Natural killer cell treated with Interleukin-12 subunit alpha and Interleukin-12 subunit beta and Interleukin-15 and Interleukin-18, amount 100 ng/mL, for 72 hours (primary cell): ENCODE data around the gene PIGZ. TPM values are rescaled to one million over a fixed set of nuclear protein-coding genes. Genes with fewer than 3 reads are reported as not detected.
A peak's percentile ranks its signal among the peaks of the same experiment; 100 is the strongest.

ENCODE experiments used
- ATAC-seq, 2 donors: fragments of 150-1000 bp; cut with Tn5 transposase in 1 of 2; sonication (Bioruptor Pico), chemical (Tn5 transposase) in 1 of 2; 2 replicates each; pipeline ENCODE4 v1.10.0; 2021
- DNase-seq: peaks from one replicate; pipeline ENCODE4 v3.0.0; 2022; ENCODE audit warnings: low spot score
- H3K27ac Mint-ChIP-seq, 2 donors: 1 replicate in 1 of 2; 2 replicates in 1 of 2; pipeline ENCODE4 v1.8.0; 2022; ENCODE audit warnings: mixed read lengths in 2 of 2, mild to moderate bottlenecking in 1 of 2, moderate library complexity in 1 of 2
- H3K27me3 Mint-ChIP-seq, 2 donors: 1 replicate in 1 of 2; 2 replicates in 1 of 2; pipeline ENCODE4 v1.8.0; 2022; ENCODE audit warnings: mixed read lengths in 2 of 2
- H3K36me3 Mint-ChIP-seq: one replicate; pipeline ENCODE4 v1.8.0; 2022; ENCODE audit warnings: mixed read lengths
- H3K4me1 Mint-ChIP-seq, 2 donors: 1 replicate in 1 of 2; 2 replicates in 1 of 2; pipeline ENCODE4 v1.8.0; 2022; ENCODE audit warnings: low read depth in 2 of 2, mixed read lengths in 2 of 2, mild to moderate bottlenecking in 1 of 2
- H3K4me3 Mint-ChIP-seq: one replicate; pipeline ENCODE4 v1.8.0; 2022; ENCODE audit warnings: mixed read lengths
- H3K9me3 Mint-ChIP-seq: 2 replicates; pipeline ENCODE4 v1.8.0; 2022; ENCODE audit warnings: mixed read lengths
- total RNA-seq, 2 donors: library from RNA; stranded (reverse); gene quantifications; one replicate each; pipeline ENCODE4 v1.2.3, GENCODE V29; 2022

PIGZ gene
- total RNA-seq = 1 to 10 TPM; 1.4 to 1.5 TPM

GRCh38 chr3:196968233-196969133, at the start of gene PIGZ:
PIGZ (minus strand) TSS chr3:196968833; CDS start chr3:196952031, 16,802 bp downstream.
- Mint-ChIP-seq H3K36me3 (no peaks in the 10 kb centered on the region), H3K4me3 (peak within 1 kb of the TSS; percentile 77), H3K4me1 (peaks cover 6 to 12% of the 10 kb centered on the region in 2 donors), H3K9me3 (no peaks in the 10 kb centered on the region), H3K27me3 (peaks cover 0 to 2% of the 10 kb centered on the region in 2 donors), H3K27ac (no peak within 1 kb of the TSS)
- peak; percentile 83 to 84 for ATAC-seq
- peak; percentile 73 for DNase-seq

- H3K36me3 Mint-ChIP-seq = no peaks in the 10 kb centered on the region
- no peak overlapping the region for H3K27ac Mint-ChIP-seq
- ATAC-seq (no peak), DNase-seq (peak; percentile 59)
- no peaks in the 10 kb centered on the region for H3K27me3 Mint-ChIP-seq
- no peak overlapping the region for H3K4me3 Mint-ChIP-seq
- H3K4me1 Mint-ChIP-seq = no peaks in the 10 kb centered on the region
- H3K9me3 Mint-ChIP-seq = no peaks in the 10 kb centered on the region
Observed at GRCh38 chr3:197017003-197017402, 48.4 kb upstream of the PIGZ start.

- peak; percentile 6 to 20 for ATAC-seq
- Mint-ChIP-seq H3K27ac (no peak overlapping the region), H3K9me3 (no peaks in the 10 kb centered on the region), H3K4me1 (no peaks in the 10 kb centered on the region), H3K36me3 (no peaks in the 10 kb centered on the region), H3K27me3 (no peaks in the 10 kb centered on the region), H3K4me3 (no peak overlapping the region)
- DNase-seq = no peak
Observed at GRCh38 chr3:197015790-197016736, 47.4 kb upstream of the PIGZ start.

GRCh38 chr3:197014942-197015575, 46.4 kb upstream of the PIGZ start:
- DNase-seq (no peak), ATAC-seq (no peak)
- Mint-ChIP-seq H3K27ac (no peak overlapping the region), H3K9me3 (no peaks in the 10 kb centered on the region), H3K4me1 (no peaks in the 10 kb centered on the region), H3K4me3 (no peak overlapping the region), H3K27me3 (no peaks in the 10 kb centered on the region), H3K36me3 (no peaks in the 10 kb centered on the region)

- no peak for ATAC-seq
- DNase-seq = no peak
- Mint-ChIP-seq H3K4me3 (no peak overlapping the region), H3K27ac (no peak overlapping the region), H3K27me3 (no peaks in the 10 kb centered on the region), H3K9me3 (no peaks in the 10 kb centered on the region), H3K4me1 (no peaks in the 10 kb centered on the region), H3K36me3 (no peaks in the 10 kb centered on the region)
Observed at GRCh38 chr3:197014024-197014423, 45.4 kb upstream of the PIGZ start.

- ATAC-seq (no peak), DNase-seq (no peak)
- Mint-ChIP-seq H3K4me3 (no peak overlapping the region), H3K27me3 (no peaks in the 10 kb centered on the region), H3K36me3 (no peaks in the 10 kb centered on the region), H3K27ac (no peak overlapping the region), H3K9me3 (no peaks in the 10 kb centered on the region), H3K4me1 (no peaks in the 10 kb centered on the region)
Observed at GRCh38 chr3:197012540-197012883, 43.9 kb upstream of the PIGZ start.

- Mint-ChIP-seq H3K9me3 (no peaks in the 10 kb centered on the region), H3K4me1 (no peaks in the 10 kb centered on the region), H3K4me3 (no peak overlapping the region), H3K27ac (no peak overlapping the region), H3K27me3 (no peaks in the 10 kb centered on the region), H3K36me3 (no peaks in the 10 kb centered on the region)
- ATAC-seq (no peak), DNase-seq (no peak)
Observed at GRCh38 chr3:197011780-197012539, 43.3 kb upstream of the PIGZ start.

GRCh38 chr3:197010556-197011351, 42.1 kb upstream of the PIGZ start:
- Mint-ChIP-seq H3K4me3 (no peak overlapping the region), H3K27me3 (no peaks in the 10 kb centered on the region), H3K4me1 (no peaks in the 10 kb centered on the region), H3K9me3 (no peaks in the 10 kb centered on the region), H3K36me3 (no peaks in the 10 kb centered on the region), H3K27ac (no peak overlapping the region)
- ATAC-seq = no peak
- no peak for DNase-seq

- Mint-ChIP-seq H3K27ac (no peak overlapping the region), H3K4me1 (no peaks in the 10 kb centered on the region), H3K36me3 (no peaks in the 10 kb centered on the region), H3K27me3 (no peaks in the 10 kb centered on the region), H3K9me3 (no peaks in the 10 kb centered on the region), H3K4me3 (no peak overlapping the region)
- ATAC-seq (no peak), DNase-seq (no peak)
Observed at GRCh38 chr3:197009532-197010019, 40.9 kb upstream of the PIGZ start.

- DNase-seq = no peak
- Mint-ChIP-seq H3K4me1 (peaks cover 2 to 5% of the 10 kb centered on the region in 2 donors), H3K9me3 (no peaks in the 10 kb centered on the region), H3K27me3 (no peaks in the 10 kb centered on the region), H3K4me3 (no peak overlapping the region), H3K36me3 (no peaks in the 10 kb centered on the region), H3K27ac (no peak overlapping the region)
- ATAC-seq = no peak
Observed at GRCh38 chr3:197008436-197009209, 40.0 kb upstream of the PIGZ start.

GRCh38 chr3:197007953-197008352, 39.3 kb upstream of the PIGZ start:
- Mint-ChIP-seq H3K9me3 (no peaks in the 10 kb centered on the region), H3K36me3 (no peaks in the 10 kb centered on the region), H3K4me1 (peaks cover 2 to 5% of the 10 kb centered on the region in 2 donors), H3K27ac (no peak overlapping the region), H3K27me3 (no peaks in the 10 kb centered on the region), H3K4me3 (no peak overlapping the region)
- DNase-seq (no peak), ATAC-seq (no peak)
